ENCODE results near the gene DOP1B.
"Not testable (repeated sequence)": the region's sequence is repeated elsewhere in the genome, so short reads cannot be mapped to it uniquely, and the experiment has no call there.

The DOP1B gene

GRCh38 chr21:36129219-36129618 lies 27.4 kb upstream of the DOP1B start:
- no peaks in the 10 kb centered on the region for H3K9me3 ChIP-seq
- H3K27me3 ChIP-seq, result peaks cover 63% of the 10 kb centered on the region
- H3K4me3 ChIP-seq (ENCODE audit: low read depth in 1 of 2, low read length in 1 of 2), result no peak overlapping the region
- no peak for TF ChIP-seq CTCF (IDR thresholded peaks at IDR 0.05)
- no peak overlapping the region for H3K27ac ChIP-seq
- peaks cover 5 to 8% of the 10 kb centered on the region in 2 experiments for H3K4me1 ChIP-seq (ENCODE audit: control insufficient read depth in 1 of 2, insufficient read depth in 1 of 2, low read depth in 1 of 2, low read length in 1 of 2)
- H3K36me3 ChIP-seq, result no peaks in the 10 kb centered on the region

GRCh38 chr21:36130414-36130762 lies 26.2 kb upstream of the DOP1B start:
- not testable (repeated sequence) for H3K27ac ChIP-seq, H3K9me3 ChIP-seq, H3K36me3 ChIP-seq
- peaks cover 75% of the 10 kb centered on the region for H3K27me3 ChIP-seq
- peak overlapping the region in 1 of 2 experiments; percentile 28 for H3K4me3 ChIP-seq (ENCODE audit: low read depth in 1 of 2, low read length in 1 of 2)
- H3K4me1 ChIP-seq (ENCODE audit: control insufficient read depth in 1 of 2, insufficient read depth in 1 of 2, low read depth in 1 of 2, low read length in 1 of 2), result peaks cover 17 to 20% of the 10 kb centered on the region in 2 experiments

GRCh38 chr21:36130839-36131238 lies 25.8 kb upstream of the DOP1B start:
- not testable (repeated sequence) for H3K9me3 ChIP-seq; H3K4me3 ChIP-seq (ENCODE audit: low read depth in 1 of 2, low read length in 1 of 2); H3K27ac ChIP-seq; H3K36me3 ChIP-seq
- Histone ChIP-seq H3K27me3 (peaks cover 79% of the 10 kb centered on the region), H3K4me1 (ENCODE audit: control insufficient read depth in 1 of 2, insufficient read depth in 1 of 2, low read depth in 1 of 2, low read length in 1 of 2) (peaks cover 21 to 24% of the 10 kb centered on the region in 2 experiments)

GRCh38 chr21:36132696-36133095 lies 23.9 kb upstream of the DOP1B start:
- no peak for TF ChIP-seq CTCF (IDR thresholded peaks at IDR 0.05)
- Histone ChIP-seq H3K36me3 (no peaks in the 10 kb centered on the region), H3K9me3 (no peaks in the 10 kb centered on the region), H3K4me1 (ENCODE audit: control insufficient read depth in 1 of 2, insufficient read depth in 1 of 2, low read depth in 1 of 2, low read length in 1 of 2) (peaks cover 30 to 31% of the 10 kb centered on the region in 2 experiments), H3K27me3 (peaks cover 95% of the 10 kb centered on the region), H3K4me3 (ENCODE audit: low read depth in 1 of 2, low read length in 1 of 2) (no peak overlapping the region), H3K27ac (no peak overlapping the region)

GRCh38 chr21:36134803-36135390 lies 21.7 kb upstream of the DOP1B start, which contains the start of gene CBR3:
Gene CBR3, plus strand, starts transcription at chr21:36135079. Its CDS starts 114 bp downstream, at chr21:36135193.
- H3K27me3 ChIP-seq, result peaks cover 80% of the 10 kb centered on the region
- TF ChIP-seq CTCF (IDR thresholded peaks at IDR 0.05), result no peak
- H3K36me3 ChIP-seq, result no peaks in the 10 kb centered on the region
- H3K4me3 ChIP-seq (ENCODE audit: low read depth in 1 of 2, low read length in 1 of 2), result peak within 1 kb of the TSS; percentile 66 to 73
- H3K9me3 ChIP-seq, result no peaks in the 10 kb centered on the region
- H3K27ac ChIP-seq, result peak within 1 kb of the TSS; percentile 23
- peaks cover 27 to 30% of the 10 kb centered on the region in 2 experiments for H3K4me1 ChIP-seq (ENCODE audit: control insufficient read depth in 1 of 2, insufficient read depth in 1 of 2, low read depth in 1 of 2, low read length in 1 of 2)

- Histone ChIP-seq H3K36me3 (no peaks in the 10 kb centered on the region), H3K27me3 (peaks cover 73% of the 10 kb centered on the region), H3K27ac (peak overlapping the region; percentile 23), H3K4me3 (ENCODE audit: low read depth in 1 of 2, low read length in 1 of 2) (peak overlapping the region; percentile 66 to 73), H3K9me3 (no peaks in the 10 kb centered on the region), H3K4me1 (ENCODE audit: control insufficient read depth in 1 of 2, insufficient read depth in 1 of 2, low read depth in 1 of 2, low read length in 1 of 2) (peaks cover 24 to 29% of the 10 kb centered on the region in 2 experiments)
- no peak for TF ChIP-seq CTCF (IDR thresholded peaks at IDR 0.05)
Observed at GRCh38 chr21:36135391-36136102, 21.1 kb upstream of the DOP1B start.

GRCh38 chr21:36139791-36140190 lies 16.8 kb upstream of the DOP1B start:
- not testable (repeated sequence) for H3K27ac ChIP-seq; H3K9me3 ChIP-seq; H3K4me3 ChIP-seq (ENCODE audit: low read depth in 1 of 2, low read length in 1 of 2); H3K36me3 ChIP-seq
- Histone ChIP-seq H3K4me1 (ENCODE audit: control insufficient read depth in 1 of 2, insufficient read depth in 1 of 2, low read depth in 1 of 2, low read length in 1 of 2) (peaks cover 24 to 28% of the 10 kb centered on the region in 2 experiments), H3K27me3 (peaks cover 35% of the 10 kb centered on the region)
